HL-60/S4 treated with retinoic acid at 250 ng/mL for 4 days and 3 days (cell line): ENCODE results near the gene GNAI3.

Source experiments
- in situ Hi-C: fragments of 300-500 bp; cut with MboI; formaldehyde crosslinking; loops from 2 replicates; pipeline ENCODE4 v1.7.0; 2022; ENCODE audit warnings: low sequenced_read_pairs

The GNAI3 gene

DNA sequence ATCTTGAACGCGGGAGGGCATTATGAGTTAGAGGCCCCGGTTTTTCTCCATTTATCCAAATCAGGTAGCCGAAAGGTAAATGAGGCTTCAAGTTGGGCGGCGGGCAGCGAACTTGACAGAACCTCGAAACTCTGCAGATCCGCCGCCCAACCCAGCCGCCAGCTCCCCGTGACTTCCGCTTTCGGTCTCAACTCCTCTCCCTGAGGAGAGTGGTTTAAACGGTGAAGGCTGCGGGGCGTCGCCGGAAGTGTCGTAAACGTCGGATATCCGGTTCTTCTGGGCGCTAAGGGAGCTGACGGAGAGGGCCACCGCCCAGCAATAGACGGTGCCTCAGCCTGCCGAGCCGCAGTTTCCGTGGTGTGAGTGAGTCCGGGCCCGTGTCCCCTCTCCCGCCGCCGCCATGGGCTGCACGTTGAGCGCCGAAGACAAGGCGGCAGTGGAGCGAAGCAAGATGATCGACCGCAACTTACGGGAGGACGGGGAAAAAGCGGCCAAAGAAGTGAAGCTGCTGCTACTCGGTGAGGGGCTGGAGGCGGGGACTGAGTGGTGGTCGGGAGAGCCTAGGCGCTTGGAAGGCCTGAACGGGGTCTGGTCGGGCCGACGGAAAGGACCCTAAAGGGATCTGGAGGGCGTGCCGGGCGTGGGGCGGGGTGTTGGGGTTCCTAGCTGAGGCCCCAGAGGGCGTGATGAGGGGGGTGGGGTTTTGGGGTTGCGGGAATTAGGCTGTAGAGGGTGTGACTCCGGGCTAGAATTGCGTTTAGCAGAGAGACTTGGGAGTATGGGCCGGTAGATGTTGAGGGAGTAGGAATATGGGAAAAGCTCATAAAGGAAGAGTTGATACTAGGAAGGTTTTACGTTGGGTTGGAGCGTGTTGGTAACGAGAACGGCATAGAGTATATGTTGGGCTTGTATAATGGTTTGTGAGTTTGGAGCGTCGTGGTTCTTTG, at the start of gene GNAI3:
Gene GNAI3 (plus strand): TSS at position 295 of the 947 bp plus-strand sequence. CDS start 106 bp downstream, at position 401.
- in situ Hi-C loops: loop anchor here (5.0 to 10.0 kb wide), 3 partner anchors 76 to 436 kb away; partner anchors contain the start of gene AHCYL1

DNA sequence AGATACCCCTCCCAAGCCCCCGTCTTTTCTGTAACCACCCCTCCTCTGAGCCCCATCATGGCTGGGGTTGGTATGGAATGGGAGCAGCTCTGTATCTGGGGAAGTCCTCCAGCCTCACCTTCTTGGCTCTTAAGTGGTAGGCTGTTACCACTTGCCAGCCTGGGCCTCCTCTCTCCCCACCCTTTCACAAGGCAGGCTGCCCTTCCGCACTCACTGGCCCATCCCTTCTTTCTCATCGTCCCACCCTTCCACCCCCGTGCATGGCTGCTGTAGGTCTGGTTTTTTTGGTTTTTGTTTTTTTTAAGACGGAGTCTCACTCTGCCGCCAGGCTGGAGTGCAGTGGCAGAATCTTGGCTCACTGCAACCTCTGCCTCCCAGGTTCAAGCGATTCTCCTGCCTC, 49.3 kb upstream of the GNAI3 start:
- in situ Hi-C loops: loop anchor here (5.0 kb wide), 1 partner anchor 33 kb away; no protein-coding TSS in a partner anchor

DNA sequence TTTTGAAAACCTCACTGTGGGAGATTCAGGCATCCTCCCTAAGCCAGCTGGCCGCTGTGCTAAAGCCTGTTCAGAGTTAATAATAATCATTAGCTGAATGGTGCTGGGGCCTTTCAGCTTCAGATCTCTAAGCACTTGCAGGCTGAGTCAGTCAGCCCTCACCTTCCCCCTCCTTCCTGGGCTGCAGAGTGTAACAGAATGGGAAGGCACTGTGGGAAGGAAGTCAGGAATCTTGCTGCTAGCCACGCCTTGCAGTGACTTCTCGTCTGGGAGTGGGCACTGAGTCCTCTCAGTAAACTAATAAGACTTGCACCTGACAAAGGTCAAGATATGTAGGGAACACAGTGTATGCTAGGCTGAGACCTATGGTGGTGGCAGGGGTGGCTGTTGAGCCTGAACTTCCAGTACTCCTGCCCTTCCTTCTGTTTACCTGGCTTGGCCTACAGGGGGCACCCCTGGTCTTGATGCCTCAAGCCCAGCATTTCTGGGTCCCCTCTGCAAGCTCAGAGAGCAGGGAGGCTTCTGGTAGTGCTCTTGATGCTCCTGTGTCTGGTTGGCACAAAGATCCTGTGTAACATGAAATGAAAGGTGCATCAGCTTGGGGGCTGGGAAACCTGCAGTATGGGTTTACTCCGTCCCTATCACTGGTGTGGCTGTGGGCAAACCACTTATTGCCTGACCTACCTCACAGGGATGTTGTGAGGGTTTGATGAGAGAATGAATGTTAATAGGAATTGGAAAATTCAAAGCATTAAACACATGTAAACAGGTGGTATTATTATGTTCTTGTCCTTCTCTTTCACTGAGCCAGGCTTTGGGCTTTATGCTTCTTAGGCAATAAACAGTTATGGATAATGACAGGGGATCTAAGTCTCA, 48.5 kb upstream of the GNAI3 start:
- in situ Hi-C loops: loop anchor here (5.0 kb wide), 1 partner anchor 32 kb away; no protein-coding TSS in a partner anchor

DNA sequence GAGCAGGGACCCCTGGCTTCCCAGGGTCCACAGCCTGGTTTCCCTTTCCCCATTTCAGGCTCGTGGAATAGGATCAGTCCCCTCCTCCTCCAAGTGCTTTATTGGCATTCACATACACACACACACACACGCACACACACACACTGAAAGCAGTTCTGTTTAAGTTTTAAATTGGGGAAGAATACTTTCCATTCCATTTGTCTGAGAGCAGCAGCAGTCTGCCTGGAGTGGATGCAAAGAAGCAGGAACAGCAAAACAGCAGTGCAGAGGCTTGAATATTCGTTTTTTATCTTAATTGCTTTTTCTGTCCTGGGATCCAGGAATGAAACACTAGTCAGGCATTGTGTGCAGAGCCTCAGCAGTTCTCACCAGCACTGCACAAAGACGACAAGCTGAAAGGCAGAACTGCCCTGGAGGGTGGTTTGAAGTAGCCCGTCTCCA, 47.5 kb upstream of the GNAI3 start:
- in situ Hi-C loops: no loop called here

DNA sequence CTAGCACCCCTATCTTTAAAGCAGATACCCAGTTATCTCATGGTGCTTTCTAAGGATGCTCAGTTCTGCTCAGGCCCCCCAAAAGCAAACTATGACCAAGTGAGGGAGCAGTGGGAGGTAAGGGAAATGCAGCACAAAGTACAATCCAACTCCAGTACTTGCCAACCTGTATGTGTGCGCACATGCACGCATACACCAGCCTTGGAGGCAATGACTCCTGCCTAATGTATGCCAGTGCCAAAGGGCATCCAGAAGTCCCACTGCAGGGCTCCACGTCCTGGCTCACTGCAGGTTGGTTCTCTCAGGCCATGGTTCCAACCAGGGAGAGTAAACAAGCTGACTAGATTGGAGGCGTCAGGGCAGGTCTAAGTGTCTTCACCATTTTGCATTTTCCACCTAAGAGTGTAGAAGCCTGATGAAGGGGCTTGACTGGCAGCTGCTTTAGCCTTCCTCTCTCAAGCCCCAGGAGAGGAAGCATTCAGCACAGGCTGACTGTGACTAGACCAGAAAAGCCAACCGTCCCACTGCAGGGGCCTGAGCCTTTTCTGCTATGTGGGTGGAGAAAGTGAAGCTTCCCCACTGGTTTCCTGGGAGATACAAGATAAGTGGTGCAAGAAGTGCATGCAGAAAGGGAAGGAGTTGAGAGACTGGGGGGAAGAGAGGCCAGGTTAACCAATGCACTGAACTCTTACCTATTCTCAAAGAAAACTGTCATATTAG, 46.6 kb upstream of the GNAI3 start:
- in situ Hi-C loops: no loop called here

DNA sequence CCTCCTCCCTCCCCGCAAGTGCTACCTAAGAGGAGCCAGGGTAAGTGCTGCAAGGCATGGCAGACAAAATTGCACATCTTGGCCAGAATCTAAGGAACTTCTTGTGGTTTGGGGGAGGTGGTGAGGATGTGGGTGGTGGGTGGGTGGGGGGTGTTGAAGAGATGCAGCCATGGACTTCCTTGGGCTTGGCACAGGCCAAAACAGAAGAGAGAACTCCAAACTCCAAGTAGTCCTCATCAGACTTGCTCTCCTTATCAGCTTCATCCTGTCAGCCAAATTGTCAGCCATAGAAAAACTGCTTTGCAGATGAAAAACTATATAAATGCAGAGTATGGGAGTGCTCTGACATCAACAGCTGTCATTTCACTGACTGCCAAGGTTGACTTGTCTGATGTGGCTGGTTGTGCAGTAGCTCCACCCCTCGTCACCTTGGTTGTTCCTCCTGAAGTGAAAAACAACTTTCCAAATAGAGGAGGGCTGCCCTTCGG, 46.0 kb upstream of the GNAI3 start:
- in situ Hi-C loops: no loop called here

DNA sequence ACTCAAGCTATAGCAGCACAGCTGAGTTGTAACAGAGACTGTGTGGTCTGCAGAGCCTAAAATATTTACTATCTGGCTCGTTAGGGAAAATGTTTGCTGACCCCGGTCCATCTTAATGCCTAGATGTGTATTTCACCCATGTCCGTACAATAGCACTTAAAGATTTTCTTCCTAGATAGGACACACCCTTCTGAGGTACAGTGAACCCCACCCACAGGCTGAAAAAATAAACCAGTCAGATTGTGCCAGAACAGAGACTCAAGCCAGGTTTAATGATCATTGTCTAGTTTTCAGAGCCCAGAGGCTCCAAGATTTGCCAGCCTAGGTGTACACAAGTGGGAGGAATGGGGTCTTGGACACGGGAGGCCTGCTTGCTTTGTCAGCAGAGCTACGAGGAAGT, 44.5 kb upstream of the GNAI3 start:
- in situ Hi-C loops: no loop called here

DNA sequence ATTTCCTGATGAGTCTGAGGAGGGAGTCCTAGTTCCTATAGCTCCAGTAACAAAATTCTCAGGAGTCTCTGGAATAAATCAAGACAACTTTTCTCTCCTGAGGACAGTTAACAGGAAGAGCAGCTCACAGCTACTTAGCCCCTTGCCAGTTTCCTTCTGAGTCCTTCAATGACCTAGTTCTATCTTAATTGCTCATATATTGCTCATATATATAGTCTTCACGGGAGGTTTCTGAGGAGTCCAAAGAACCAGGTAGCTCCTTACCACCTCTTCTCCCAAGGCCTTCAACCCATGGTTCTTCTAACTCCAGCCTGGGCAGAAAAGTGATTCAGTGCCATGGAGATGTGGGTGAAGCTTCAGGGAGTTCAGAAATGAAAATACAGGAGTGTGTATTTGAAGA, 43.4 kb upstream of the GNAI3 start:
- in situ Hi-C loops: no loop called here

DNA sequence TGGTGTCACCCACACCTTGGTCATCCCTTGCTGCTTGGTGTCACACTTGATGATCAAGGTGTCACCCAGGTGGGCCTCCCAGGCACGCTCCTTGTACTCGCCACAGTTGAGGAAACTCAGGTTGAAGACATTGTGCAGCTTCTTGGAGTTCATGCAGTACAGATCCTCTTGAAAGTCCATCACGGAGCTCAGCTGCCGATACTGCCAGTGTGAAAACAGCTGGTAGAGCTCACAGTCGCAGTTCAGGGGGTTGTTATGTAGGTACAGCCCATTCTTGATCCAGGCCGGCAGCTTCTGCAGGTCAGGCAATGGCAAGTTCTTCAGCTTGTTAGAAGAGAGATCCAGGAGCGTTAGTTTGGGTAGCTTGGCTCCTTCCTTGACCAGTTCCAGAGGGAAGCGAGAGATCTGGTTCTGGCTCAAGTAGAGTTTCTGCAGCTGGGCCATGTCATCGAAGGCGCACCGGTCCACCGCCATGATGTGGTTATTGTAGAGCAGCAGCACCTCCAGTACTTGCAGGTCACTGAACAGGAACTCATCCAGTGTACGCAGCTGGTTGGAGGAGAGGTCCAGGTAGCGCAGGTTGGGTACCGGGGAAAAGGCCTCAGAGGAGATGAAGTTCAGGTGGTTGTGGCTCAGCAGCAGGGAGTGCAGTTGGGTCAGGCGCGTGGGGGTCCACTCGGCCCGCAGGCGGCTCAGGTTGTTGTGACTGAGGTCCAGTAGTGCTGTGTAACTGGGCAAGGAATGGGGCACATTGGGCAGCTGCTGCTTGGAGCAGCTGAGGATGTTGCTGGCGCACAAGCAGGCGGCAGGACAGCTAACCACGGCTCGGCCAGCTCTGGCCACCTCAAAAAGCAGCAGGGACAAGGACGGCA, 40.2 kb upstream of the GNAI3 start:
- in situ Hi-C loops: no loop called here

DNA sequence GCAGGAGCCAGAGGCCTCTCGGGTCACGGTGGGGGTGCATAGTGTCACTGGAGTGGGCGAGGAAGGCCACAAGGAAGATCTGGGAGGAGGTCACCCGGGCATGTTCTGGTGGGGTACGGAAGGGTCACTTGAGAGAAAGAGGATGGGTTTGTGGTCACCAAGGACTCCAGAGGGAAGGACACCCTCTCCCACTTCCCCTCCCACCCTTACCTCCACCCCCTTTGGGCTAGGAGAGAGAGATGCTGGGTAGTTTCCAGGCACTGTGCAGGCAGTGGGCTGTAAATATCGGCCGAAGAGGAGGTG, 39.6 kb upstream of the GNAI3 start:
- in situ Hi-C loops: no loop called here

DNA sequence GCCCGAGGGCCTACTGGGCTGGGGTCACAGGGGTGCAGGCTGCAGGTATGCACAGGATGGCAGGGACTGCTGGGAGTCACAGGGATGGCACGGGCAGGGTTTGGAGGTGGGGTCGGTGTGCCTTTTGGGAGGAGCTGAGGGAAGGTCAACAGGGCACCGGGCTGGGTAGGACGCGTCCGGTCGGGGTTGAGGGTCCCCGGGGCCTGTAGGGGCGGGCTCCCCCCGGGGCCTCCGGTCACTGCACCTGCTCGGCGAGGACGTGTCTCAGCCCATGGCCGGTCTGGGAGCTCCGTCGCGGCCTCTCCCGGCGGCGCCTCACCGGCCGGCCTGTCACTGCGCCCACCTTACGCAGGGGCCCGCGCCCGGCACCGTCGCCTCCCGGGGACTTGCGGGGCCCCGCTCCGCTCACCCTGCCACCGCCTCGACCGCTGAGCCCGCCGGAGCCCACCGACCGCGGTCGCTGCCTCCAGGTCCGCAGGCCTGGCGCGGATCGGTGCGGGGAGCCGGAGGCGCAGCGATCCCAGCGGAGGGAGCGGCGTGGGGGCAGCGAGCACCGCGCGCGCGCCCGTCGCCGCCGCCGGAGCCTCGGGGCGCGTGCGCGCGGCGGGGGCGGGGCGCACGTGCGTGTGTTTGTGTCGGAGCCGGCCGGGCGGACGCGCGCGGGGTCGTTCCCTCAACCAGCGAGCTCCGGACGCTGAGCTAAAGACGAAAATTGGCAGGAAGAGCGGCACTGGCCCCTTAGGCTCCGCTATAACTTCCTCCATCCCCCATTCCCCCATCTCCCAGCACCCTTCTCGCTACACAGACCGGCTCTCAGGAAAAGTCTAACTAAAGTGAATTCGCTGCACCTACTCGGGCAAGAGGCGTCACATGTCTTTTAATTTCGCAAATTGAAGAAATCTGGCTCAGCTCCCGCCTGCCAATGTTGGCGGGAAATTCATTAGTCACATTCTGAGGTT, 39.0 kb upstream of the GNAI3 start, which contains the start of gene AMIGO1:
Gene AMIGO1 (minus strand): TSS at position 552 of the 959 bp plus-strand sequence. CDS start 815 bp downstream, outside the sequence.
- in situ Hi-C loops: no loop called here

DNA sequence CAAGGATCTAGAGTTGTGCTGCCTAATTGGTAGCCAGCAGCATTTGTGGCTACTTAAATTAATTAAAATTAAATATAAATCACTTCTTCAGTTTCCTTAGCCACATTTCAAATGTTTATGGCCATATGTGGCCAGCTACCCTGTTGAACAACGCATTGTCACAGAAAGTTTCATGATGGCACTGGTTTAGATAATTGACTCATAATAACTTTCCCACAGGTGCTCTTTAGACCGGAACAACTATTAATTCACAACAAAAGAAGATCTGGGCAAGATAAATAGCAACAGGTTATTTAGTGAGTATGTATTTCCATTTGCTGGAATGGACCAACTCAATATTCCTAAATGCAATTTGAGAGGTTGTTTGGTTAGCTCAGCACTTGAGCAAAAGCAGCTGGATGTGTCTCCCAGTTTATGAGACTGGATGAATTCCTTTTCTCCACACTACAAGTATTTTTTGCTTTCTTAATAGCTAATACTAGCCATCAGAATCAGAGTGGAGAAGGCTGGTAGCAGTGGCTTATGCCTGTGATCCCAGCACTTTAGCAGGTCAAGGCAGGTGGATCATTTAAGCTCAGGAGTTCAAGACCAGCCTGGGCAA, 35.2 kb upstream of the GNAI3 start:
- in situ Hi-C loops: no loop called here

DNA sequence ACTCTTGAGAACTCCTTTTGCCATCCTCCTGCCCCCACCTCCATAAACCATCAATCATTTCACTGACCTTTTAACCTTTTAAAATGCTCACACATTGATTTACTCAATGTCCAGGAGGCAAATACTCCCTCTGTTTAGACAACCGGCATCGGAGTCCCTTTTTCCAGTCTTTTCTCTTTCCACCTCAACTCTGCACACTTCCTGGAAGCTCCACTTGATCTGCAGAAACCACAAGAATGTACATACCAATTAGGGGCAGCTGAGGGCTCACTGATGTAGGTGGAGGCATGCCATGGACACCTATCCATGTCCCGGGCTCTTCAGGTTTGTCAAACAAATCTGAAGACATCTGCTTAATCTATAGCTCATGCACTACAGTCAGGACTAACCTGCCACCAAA, 33.6 kb upstream of the GNAI3 start:
- in situ Hi-C loops: no loop called here

DNA sequence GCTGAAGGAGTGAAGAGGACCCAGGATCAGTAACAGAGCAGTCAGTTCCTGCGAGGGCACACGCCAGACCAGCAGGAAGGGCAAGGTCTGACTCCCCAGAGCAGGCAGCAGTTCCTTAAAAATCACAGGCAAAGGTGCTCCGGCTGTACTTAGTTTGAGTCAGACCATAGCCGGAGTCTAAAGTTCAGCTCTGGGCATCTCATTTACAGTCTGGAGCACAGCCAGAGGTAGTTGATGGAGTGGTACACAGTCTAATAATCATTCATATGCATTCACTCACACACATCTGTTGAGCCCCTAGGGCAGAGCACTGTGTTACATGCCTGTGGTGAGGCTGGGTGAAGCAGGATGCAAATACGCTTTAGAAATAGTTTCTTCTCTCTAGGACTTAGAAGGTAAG, 31.5 kb upstream of the GNAI3 start:
- in situ Hi-C loops: no loop called here

DNA sequence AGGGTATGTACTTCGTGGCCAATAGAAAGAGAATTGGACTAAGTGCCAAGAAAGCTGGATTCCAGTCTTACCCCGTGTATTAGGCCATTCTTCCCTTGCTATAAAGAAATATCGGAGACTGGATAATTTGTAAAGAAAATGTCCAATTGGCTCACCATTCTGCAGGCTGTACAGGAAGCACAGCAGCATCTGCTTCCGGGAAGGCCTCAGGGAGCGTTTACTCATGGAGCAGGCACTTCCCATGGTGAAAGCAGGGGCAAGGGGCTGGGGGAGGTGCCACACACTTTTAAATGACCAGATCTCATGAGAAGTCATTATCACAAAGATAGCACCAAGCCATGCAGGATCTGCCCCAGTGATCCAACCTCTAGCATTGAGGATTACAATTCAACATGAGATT, 31.1 kb upstream of the GNAI3 start:
- in situ Hi-C loops: no loop called here

DNA sequence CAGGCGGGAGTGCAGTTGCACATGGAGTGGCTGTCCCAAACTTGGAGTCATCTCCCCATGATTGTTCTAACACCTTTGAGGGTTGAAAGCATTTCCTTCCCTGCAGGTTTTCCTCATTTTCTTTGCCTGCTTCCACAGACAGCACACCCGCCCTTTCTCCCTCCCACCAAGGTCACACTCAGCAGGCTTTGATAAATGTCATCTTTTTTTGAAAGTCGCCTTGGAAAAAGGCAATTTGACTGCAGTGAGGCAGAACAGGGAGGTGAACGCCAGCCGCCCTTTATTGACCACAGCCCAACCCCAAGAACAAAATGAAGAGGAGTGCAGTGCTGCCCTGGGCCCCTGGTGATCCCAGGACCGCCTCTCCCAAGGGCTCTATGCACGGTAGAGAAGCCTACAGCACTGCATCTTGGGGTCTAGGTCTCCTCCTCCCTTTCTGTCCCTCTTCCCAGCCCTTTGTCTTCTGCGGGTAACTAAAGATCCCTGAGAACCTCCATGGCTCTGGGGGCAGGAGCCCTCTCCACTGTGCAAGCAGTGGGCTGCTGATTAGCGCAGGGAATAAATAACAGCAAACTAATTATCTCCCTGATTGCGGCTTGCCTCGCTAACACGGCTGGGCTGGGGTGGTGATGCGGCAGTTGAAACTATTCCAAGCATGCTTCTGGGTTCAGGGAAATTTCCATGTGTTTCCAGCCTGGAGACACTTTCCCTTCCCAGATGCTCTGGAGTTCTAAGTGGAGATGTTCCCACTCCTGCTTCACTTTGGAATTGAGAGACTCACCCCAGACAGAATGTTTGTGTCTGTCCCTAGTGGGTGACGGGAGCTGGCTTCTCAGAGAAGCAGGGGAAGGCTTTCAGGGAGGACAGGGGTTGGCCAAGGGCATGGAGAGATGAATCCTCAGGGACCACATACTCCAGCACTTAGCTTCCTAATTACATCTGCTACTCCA, 27.1 kb upstream of the GNAI3 start:
- in situ Hi-C loops: no loop called here

DNA sequence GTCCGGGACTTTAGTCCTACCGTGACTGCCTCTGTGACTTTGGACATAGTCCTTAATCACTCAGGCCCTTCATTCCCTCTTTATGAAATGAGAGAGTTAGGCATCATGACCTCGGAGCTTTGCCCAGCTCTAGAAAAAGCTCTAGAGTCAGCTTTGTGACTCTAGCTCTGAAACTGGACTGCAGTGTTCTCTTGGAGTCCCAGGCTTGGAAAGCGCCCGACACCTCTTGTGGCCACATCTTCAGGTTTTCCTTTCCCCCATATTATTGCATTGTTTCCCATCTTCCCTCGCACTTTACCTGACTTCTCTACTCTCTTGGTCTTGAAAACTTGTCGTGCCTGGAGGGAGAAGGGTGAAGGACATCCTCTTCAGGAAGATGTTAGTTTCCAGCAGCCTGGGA, 26.4 kb upstream of the GNAI3 start:
- in situ Hi-C loops: no loop called here
